Hepatocyte (in vitro differentiated cells): ENCODE data around the gene HADH. TPM values are rescaled to one million over a fixed set of nuclear protein-coding genes. Genes with fewer than 3 reads are reported as not detected.

ENCODE experiments used
- DNase-seq: peaks from one replicate; pipeline ENCODE4 v3.0.0-alpha.2; 2016; ENCODE audit warnings: low spot score
- H2AFZ ChIP-seq: fragments of 200-600 bp; sonication (generic); 2 replicates; pipeline ENCODE4 v1.6.0; 2016; ENCODE audit warnings: antibody characterized with exemption, mild to moderate bottlenecking
- H3K27ac ChIP-seq: fragments of 200-600 bp; sonication (generic); 2 replicates; pipeline ENCODE4 v1.5.1; 2016; ENCODE audit warnings: mild to moderate bottlenecking
- H3K27me3 ChIP-seq: fragments of 200-600 bp; sonication (generic); 2 replicates; pipeline ENCODE4 v1.6.1; 2016
- H3K36me3 ChIP-seq: fragments of 200-600 bp; sonication (generic); replicated peaks from 2 replicates; pipeline ENCODE4 v1.5.1; 2016; ENCODE audit warnings: low read depth; ENCODE audit not compliant: insufficient read depth
- H3K4me1 ChIP-seq: fragments of 200-600 bp; sonication (generic); 2 replicates; pipeline ENCODE4 v1.5.1; 2016; ENCODE audit warnings: mild to moderate bottlenecking, moderate library complexity; ENCODE audit not compliant: insufficient read depth
- H3K4me2 ChIP-seq: fragments of 200-600 bp; sonication (generic); 2 replicates; pipeline ENCODE4 v1.6.0; 2016
- H3K4me3 ChIP-seq: fragments of 200-600 bp; sonication (generic); 2 replicates; pipeline ENCODE4 v1.5.1; 2016; ENCODE audit warnings: mild to moderate bottlenecking
- H3K79me2 ChIP-seq: fragments of 200-600 bp; sonication (generic); 2 replicates; pipeline ENCODE4 v1.6.0; 2017; ENCODE audit warnings: mild to moderate bottlenecking
- H3K9me2 ChIP-seq: fragments of 200-600 bp; sonication (generic); replicated peaks from 2 replicates; pipeline ENCODE4 v1.6.0; 2017; ENCODE audit warnings: mild to moderate bottlenecking; ENCODE audit not compliant: insufficient read depth
- H3K9me3 ChIP-seq: fragments of 200-600 bp; sonication (generic); 2 replicates; pipeline ENCODE4 v1.5.1; 2016; ENCODE audit warnings: low read depth, mild to moderate bottlenecking
- H4K20me1 ChIP-seq: fragments of 200-600 bp; sonication (generic); 2 replicates; pipeline ENCODE4 v1.6.0; 2016; ENCODE audit warnings: mild to moderate bottlenecking; ENCODE audit not compliant: insufficient read depth, poor library complexity, severe bottlenecking
- CTCF ChIP-seq: fragments of 200-600 bp; sonication (generic); IDR thresholded peaks from 2 replicates; pipeline ENCODE4 v1.5.1; 2016; ENCODE audit warnings: antibody characterized with exemption, mild to moderate bottlenecking; ENCODE audit not compliant: poor library complexity
- EZH2 ChIP-seq: fragments of 200-600 bp; sonication (generic); IDR thresholded peaks from 2 replicates; pipeline ENCODE4 v1.6.1; 2016; ENCODE audit warnings: antibody characterized with exemption, mild to moderate bottlenecking, borderline replicate concordance
- EZH2phosphoT487 ChIP-seq: fragments of 200-600 bp; sonication (generic); IDR thresholded peaks from one replicate; pipeline ENCODE4 v1.6.1; 2018; ENCODE audit warnings: antibody characterized with exemption, mild to moderate bottlenecking, low read depth, moderate library complexity; ENCODE audit not compliant: unreplicated experiment, severe bottlenecking
- WGBS: methylation state at CpG from one replicate; pipeline ENCODE4 v1.1.6; 2016; ENCODE audit warnings: low lambda C conversion rate; ENCODE audit errors: missing lambda C conversion rate; 5-methylcytosine and 5-hydroxymethylcytosine counted together
- polyA plus RNA-seq: library from polyadenylated mRNA; unstranded; fragments of >200 nt; fragmentation: Nextera tagmentation; extraction: Ambion mirVana; gene quantifications from 2 replicates; pipeline ENCODE4 v1.2.1, GENCODE V29; 2016
- total RNA-seq: library from RNA; depleted of rRNA; stranded (reverse); fragments of >200 nt; gene quantifications from 2 replicates; pipeline ENCODE4 v1.2.3, GENCODE V29; 2014

Gene HADH
- 76.7 and 78.1 TPM in 2 replicates for total RNA-seq
- 61.8 and 83.5 TPM in 2 replicates for polyA plus RNA-seq

- Histone ChIP-seq H3K27me3 (no peaks in the 10 kb centered on the region), H3K27ac (peak within 1 kb of the TSS; percentile 92), H4K20me1 (no peaks in the 10 kb centered on the region), H3K9me3 (no peaks in the 10 kb centered on the region), H3K79me2 (peaks cover 46% of the 10 kb centered on the region), H3K9me2 (no peaks in the 10 kb centered on the region), H2AFZ (peak within 1 kb of the TSS; percentile 90), H3K4me3 (peak within 1 kb of the TSS; percentile 90), H3K4me2 (peak within 1 kb of the TSS; percentile 88), H3K4me1 (peaks cover 42% of the 10 kb centered on the region), H3K36me3 (no peaks in the 10 kb centered on the region)
- 1% methylated on average over 69 of the region's 78 CpGs for WGBS
- TF ChIP-seq CTCF: no peak
- no peak for TF ChIP-seq EZH2phosphoT487
- TF ChIP-seq EZH2: no peak
- DNase-seq: peak; percentile 97
Observed at GRCh38 chr4:107989537-107990386, at the start of gene HADH. Gene HADH, plus strand, starts transcription at chr4:107989889. Its CDS starts 44 bp downstream, at chr4:107989933.

- TF ChIP-seq EZH2: no peak
- no peak for TF ChIP-seq EZH2phosphoT487
- TF ChIP-seq CTCF: no peak
- H3K27ac ChIP-seq: no peak overlapping the region
- no peak overlapping the region for H3K4me3 ChIP-seq
- H2AFZ ChIP-seq: no peak overlapping the region
- H3K27me3 ChIP-seq: no peaks in the 10 kb centered on the region
- DNase-seq: no peak
- no peak overlapping the region for H3K4me2 ChIP-seq
- 95% methylated on average over 3 of the region's 3 CpGs for WGBS
- H3K36me3 ChIP-seq: no peaks in the 10 kb centered on the region
- H3K79me2 ChIP-seq: no peaks in the 10 kb centered on the region
- no peaks in the 10 kb centered on the region for H4K20me1 ChIP-seq
- no peaks in the 10 kb centered on the region for H3K4me1 ChIP-seq
- no peaks in the 10 kb centered on the region for H3K9me3 ChIP-seq
- H3K9me2 ChIP-seq: no peaks in the 10 kb centered on the region
Observed at GRCh38 chr4:107945809-107946208, 43.9 kb upstream of the HADH start.

- Histone ChIP-seq H3K9me3 (no peaks in the 10 kb centered on the region), H3K36me3 (no peaks in the 10 kb centered on the region)
Observed at GRCh38 chr4:107950746-107951540, 38.7 kb upstream of the HADH start.

More at GRCh38 chr4:107950746-107951540, 38.7 kb upstream of the HADH start:
- Histone ChIP-seq H2AFZ (no peak overlapping the region), H3K27ac (no peak overlapping the region), H3K9me2 (no peaks in the 10 kb centered on the region), H3K79me2 (no peaks in the 10 kb centered on the region), H3K4me1 (no peaks in the 10 kb centered on the region), H3K4me3 (no peak overlapping the region), H3K27me3 (no peaks in the 10 kb centered on the region), H3K4me2 (no peak overlapping the region), H4K20me1 (no peaks in the 10 kb centered on the region)
- no peak for TF ChIP-seq EZH2
- no peak for TF ChIP-seq CTCF
- TF ChIP-seq EZH2phosphoT487: no peak
- DNase-seq: no peak
- 92% methylated on average over 2 of the region's 2 CpGs for WGBS
